NB4 (cell line): ENCODE results near the gene SND1.

ENCODE experiments used
- CTCF ChIP-seq: IDR thresholded peaks from one replicate; pipeline ENCODE4 v1.5.1; 2012; ENCODE audit warnings: low read depth, low read length
- MAX ChIP-seq: IDR thresholded peaks from 2 replicates; pipeline ENCODE4 v1.6.1; 2011; ENCODE audit warnings: low read depth, low read length

- no peak for TF ChIP-seq CTCF
- no peak for TF ChIP-seq MAX
Measured at GRCh38 chr7:127794136-127794535, 142.1 kb downstream of the SND1 start.
